Ovary (tissue), 3 donors: Measurements from ENCODE around the gene VTA1.

Experiments used
- CTCF ChIP-seq, 3 donors: fragments of 450-650 bp in 2 of 3; fragments of 200-600 bp in 1 of 3; IDR thresholded peaks; one replicate each; pipeline versions ENCODE4 v1.5.1 to v1.8.0; 2016 to 2022; ENCODE audit warnings: antibody characterized with exemption in 3 of 3, mild to moderate bottlenecking in 1 of 3
- EP300 ChIP-seq: sonication (generic); formaldehyde crosslinking; IDR thresholded peaks from one replicate; pipeline ENCODE4 v1.6.1; 2017; ENCODE audit warnings: antibody characterized with exemption
- POLR2A ChIP-seq: fragments of 450-650 bp; IDR thresholded peaks from one replicate; pipeline ENCODE4 v1.6.1; 2017; ENCODE audit warnings: antibody characterized with exemption, mild to moderate bottlenecking, moderate library complexity
- donor health status: DM: no; HTN: no; CAD: no.

- TF ChIP-seq POLR2A (no peak), CTCF (IDR thresholded peaks at IDR 0.05) (no peak), EP300 (no peak)
Observed at GRCh38 chr6:142218446-142218845, 71.4 kb downstream of the VTA1 start.
